Ramos (cell line): ENCODE data around the gene AKNA.

ENCODE experiments used
- in situ Hi-C: fragments of 300-500 bp; cut with MboI; formaldehyde crosslinking; loops from one replicate; pipeline ENCODE4 v1.14.3; 2022; ENCODE audit warnings: low sequenced_read_pairs; ENCODE audit not compliant: unreplicated experiment

The AKNA gene

DNA sequence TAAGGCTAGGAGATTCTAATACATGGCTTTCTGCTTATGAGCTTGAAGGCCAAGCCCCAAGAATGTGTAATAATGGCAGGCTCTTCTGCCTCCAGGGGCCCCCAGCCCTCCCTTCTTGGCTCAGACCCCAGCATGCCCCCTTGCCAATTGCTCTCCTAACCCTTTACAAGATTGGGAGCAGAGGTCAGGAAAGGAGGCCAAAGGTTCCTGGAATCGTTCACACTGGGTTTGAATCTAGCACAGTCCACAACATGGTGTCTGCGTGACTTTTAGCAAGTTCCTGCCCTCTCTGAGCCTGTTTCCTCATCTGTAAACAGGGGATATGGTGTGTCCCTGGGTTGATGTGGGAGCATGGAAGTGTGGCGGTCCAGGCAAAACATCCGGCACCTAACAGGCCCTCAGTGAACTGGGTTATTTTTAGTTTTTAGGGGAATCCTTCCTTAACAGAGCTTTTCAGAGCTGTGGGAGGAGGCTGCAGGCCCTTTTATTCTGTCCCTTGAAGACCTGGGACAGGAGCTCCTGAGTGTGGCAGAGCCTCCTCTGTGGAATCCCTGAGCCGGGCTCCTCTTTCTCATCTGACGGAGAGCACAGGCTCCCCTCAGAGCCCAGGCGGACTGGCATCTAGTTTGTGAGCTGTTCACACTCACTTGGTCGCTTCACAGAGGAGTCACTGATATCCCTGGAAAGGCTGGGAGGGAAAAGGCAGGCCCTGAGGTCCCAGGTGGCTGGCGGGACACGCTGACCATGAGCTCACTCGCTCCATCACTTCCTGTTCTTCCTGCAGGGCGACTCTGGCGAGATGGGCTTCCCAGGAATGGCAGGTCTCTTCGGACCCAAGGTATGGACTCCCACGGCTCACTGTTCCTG lies 88.3 kb downstream of the AKNA start:
- in situ Hi-C loops = loop anchor here (25.0 kb wide), 1 partner anchor 187 kb away; no protein-coding TSS in a partner anchor

DNA sequence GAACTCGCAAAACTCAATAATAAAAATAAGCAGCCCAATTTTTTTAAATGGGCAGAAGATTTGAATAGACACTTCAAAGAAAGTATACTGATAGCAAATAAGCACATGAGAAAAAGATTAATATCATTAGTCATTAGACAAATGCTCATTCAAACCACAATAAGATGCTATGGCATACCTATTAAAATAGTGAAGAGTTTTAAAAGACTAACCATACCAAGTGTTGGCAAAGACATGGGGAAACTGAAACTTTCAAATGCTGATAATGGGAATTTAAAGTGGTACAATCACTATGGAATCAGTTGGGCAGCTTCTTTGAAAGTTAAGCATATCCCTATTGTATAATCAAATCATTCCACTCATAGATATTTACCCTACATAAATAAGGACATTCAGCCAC lies 91.4 kb downstream of the AKNA start:
- in situ Hi-C loops = loop anchor here (25.0 kb wide), 1 partner anchor 184 kb away; no protein-coding TSS in a partner anchor

DNA sequence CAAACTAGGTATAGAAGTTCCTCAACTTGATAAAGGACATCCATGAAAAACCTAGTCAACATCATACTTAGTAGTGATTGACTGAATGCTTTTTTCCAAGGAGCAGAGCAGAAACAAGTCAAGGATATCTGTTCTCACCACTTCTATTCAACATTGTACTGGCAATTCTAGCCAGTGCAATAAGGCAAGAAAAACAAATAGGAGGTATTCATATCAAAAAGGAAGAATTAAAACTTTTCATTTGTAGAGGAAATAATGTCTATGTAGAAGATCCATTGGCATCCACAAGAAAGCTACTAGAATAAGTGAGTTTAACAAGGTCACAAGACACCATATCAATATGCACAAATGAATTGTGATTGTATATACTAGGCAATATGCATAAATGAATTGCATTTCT lies 93.1 kb downstream of the AKNA start:
- in situ Hi-C loops = loop anchor here (25.0 kb wide), 1 partner anchor 182 kb away; no protein-coding TSS in a partner anchor

DNA sequence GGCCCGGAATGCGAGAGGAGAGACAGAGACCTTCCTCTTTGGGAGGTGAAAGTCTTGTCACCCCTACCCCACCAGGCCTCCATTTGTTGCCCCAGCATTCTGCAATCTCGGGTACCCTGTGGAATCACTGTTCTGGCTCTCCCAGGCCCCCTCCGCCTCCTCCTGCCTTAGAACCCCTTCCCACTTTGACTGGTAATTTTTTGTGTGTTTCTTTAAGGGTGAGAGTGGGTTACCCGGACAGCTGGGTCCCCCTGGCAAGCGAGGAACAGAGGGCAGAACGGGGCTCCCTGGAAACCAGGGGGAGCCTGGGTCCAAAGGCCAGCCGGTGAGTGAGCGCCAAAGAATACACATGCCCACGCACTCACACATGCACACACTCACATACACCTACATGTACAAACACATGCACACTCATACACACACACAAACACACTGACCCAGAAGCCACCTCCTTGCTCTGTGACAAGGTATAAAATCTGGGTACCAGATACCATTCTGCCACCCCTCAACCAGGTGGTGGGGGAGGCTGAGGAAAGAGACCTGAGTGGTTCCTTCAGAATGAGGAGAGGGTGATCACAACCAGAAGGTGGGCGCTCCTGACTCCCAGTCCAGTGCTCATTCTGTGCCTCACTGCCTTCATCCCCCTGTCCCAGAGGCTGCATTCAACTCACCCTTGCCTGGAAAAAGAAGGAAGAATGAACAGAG lies 95.7 kb downstream of the AKNA start:
- in situ Hi-C loops = loop anchor here (25.0 kb wide), 1 partner anchor 180 kb away; no protein-coding TSS in a partner anchor

DNA sequence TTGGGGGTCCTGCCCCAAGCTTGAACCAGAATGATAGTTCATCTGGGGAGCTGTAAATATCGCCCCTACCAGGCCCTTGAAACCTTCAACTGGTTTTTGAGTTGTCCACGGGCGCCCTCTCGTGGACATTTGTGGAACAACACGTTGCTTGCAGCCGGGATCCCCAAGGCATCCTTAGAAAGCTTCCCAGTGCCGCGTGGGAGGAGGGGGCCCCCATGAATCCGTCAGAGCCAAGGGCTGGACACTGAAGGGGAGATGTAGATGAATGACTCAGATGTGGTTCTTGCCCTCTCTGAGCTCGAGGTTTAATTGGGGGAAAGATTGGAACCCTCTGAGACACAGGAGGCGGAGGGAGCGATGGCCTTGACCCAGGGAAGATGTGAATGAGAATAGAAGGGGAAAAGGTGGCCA lies 96.7 kb downstream of the AKNA start:
- in situ Hi-C loops = loop anchor here (25.0 kb wide), 1 partner anchor 179 kb away; no protein-coding TSS in a partner anchor

DNA sequence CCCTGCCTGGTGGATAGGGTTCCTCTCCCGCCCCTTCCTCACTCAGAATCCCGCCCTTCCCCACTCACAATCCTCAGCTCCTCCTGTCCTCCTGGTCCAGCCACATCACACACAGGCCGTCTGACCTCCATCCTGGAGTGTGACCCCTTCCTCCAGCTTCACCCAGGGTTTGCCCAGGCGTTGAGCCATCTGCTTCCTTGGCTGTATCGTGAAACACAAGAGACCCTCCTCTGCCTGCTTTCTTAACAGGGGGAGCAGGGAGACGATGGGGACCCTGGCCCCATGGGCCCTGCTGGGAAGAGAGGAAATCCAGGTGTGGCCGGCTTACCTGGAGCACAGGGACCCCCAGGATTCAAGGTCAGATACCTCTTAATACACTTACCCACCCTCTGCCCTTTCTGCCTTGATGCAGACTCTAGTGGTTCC lies 97.2 kb downstream of the AKNA start:
- in situ Hi-C loops = loop anchor here (25.0 kb wide), 1 partner anchor 178 kb away; no protein-coding TSS in a partner anchor

DNA sequence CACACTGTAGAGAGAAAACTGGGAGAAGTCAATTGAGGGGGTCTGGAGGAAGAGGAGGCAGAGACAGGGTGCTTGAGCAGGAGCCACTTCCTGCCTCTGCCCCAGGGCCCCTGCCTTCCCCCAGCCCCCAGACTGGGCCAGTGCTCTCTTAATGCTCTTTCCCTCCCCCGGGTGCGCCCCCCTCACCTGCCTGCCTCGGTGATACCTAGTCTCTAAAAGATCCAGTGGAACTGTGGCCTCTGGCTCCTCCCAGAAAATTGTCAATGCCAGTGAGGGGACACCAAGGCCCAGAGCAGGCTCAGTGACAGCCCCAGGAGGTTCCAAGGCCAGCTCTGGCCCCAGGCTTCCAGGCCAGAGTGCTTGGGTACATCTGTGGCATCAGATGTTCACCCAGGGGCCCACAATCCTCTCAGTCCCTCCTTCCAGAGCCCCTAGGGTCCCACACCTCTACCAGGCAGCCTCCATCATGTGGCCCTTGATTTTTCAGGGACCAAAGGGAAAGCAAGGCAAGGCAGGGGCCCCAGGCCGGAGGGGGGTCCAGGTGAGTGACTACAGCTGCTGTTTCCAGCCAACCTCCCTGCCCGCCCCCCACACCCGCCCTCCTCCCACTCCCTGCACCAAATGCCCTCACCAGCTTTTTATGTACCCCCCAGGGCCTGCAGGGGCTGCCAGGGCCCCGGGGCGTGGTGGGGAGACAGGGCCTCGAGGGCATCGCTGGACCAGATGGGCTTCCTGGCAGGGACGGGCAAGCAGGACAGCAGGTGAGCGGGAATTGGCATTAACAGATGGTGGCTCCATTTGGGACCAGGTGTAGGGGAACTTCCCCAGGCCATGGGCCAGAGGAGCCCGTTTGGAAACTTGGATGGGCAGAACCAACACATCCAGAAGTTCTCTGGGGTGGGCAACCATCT lies 98.0 kb downstream of the AKNA start:
- in situ Hi-C loops = loop anchor here (25.0 kb wide), 1 partner anchor 178 kb away; no protein-coding TSS in a partner anchor

DNA sequence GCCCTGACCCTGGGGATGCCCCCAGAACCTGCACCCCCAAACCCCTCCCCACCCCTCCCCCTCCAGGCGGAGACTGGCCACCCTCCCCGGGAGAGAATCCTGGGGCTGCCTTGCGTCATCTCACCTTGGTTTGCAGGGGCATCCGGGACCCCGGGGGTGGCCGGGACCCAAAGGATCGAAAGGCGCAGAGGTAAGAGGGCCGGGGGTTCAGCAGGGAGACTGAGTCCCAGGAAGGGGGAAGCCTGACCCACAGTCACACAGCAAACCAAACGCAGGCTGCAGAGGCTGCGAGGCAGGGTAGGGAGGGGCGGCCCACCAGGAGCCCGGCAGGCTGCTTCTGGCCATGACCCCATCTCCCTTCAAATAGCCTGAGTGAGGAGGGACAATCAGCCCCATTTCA lies 98.7 kb downstream of the AKNA start:
- in situ Hi-C loops = loop anchor here (25.0 kb wide), 1 partner anchor 177 kb away; no protein-coding TSS in a partner anchor

DNA sequence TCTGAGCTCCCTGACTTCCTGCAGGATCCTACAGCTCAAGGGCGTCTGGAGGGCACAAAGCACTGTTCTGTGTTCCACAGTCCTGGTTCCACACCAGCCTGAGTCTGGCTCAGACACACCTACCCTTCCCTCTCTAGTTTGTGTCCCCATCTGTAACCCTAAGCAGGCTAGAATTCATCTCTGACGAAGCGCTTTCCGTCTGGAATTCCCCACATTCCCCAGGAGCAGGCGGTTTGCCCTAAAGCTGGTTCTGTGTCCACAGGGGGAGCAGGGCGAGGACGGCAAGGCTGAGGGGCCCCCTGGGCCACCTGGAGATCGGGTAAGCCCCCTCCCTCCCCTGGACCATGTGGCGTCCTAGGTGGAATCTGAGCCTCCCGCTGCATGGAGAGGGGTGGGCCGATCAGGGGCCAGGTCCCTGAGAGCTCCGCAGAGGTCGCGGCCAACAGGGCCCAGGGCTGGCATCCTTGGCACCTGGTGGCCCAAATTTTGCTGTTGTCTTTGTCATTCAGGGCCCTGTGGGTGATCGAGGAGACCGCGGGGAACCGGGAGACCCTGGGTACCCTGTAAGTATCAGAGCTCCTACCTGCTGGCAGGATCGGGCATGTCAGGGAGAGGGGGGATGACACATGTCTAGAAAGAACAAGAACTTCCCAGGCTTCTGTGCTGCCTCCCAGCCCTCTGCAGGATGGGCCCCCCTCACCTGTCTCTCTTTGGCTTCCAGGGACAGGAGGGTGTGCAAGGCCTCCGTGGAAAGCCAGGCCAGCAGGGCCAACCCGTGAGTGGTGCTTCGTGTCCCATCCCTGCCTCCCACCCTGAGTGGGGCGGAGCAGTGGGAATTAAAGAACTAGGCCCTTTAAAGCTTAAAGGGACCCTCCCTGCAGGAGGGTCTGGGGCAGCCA lies 99.3 kb downstream of the AKNA start:
- in situ Hi-C loops = loop anchor here (25.0 kb wide), 1 partner anchor 176 kb away; no protein-coding TSS in a partner anchor

DNA sequence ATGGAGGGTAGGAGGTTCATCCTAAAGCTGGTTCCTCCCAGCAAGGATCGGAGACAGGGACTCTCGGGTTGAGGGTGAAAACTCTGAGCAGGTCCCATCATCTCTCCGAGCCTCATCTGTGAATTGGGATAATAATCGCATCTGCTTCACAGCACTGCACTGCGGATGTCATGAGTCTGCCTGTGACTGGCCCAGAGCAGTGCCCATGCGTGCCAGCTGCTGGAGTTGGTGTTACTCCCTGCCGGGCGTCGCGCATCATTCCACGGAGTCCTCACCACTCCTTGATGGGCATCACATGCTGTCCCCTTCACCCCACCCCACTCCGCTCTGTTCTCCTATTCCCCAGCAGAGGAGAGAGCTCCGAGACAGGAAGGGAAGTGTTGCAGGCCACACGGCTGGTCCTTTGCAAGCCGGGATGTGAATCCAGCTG lies 100.0 kb downstream of the AKNA start:
- in situ Hi-C loops = loop anchor here (25.0 kb wide), 1 partner anchor 175 kb away; no protein-coding TSS in a partner anchor

DNA sequence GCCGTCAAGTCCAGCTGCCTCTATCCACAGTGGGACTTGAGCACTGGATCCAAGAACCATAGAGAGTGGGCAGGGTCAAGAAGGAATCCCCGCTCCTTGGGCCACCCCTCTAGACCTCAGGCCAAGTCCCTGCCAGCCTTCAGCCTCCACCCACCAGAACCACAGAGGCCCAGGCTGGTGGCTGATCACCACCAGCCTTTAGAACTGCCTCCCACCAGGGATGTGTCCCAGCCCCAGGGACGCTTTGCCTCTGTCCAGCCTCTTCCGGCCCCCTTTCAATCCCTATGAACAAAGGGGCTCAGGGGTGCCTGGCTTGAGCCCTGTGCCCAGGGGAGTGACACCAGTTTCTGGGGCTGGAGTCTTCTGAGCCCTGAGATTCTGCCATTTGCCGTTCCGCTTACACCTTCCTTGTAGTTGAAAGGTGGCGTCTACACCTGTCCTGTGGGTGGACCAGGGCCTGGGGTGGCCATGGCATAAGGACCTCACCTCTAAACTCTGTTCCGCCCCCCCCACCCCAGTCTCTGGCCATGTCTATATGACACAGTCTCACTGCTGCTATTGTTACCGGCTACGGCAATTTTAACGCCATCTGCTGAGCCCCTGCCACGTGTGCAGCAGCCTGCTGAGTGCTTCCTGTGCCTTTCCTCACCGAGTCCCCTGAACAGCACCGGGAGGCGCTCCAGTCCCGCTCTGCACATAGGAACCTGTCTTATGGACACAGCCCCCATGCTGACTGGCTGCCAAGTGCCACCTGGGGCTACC lies 100.6 kb downstream of the AKNA start:
- in situ Hi-C loops = loop anchor here (25.0 kb wide), 1 partner anchor 175 kb away; no protein-coding TSS in a partner anchor

DNA sequence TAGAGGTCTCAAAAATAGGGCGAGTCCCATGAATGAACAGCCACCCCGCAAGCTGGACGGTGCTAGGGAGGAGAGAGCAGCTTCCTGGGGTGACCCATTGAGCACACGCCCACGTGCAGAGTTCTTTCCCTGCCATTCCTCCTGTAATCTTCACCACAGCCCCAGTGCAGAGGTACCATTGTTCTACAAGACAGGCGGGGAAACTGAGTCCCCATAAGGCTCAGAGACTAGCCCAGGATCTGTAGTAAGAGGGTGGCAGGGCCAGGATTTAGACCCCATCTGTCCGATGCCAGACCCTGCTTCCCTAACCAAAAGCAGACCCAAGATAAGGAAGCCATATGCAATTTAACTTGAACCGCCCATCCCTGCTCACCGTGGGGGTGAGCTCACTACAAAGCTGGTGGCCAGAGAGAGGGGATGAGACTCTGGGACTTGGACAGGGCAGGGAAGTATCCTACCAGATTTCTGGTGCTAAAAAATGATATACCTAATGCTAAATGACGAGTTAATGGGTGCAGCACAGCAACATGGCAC lies 101.6 kb downstream of the AKNA start:
- in situ Hi-C loops = loop anchor here (25.0 kb wide), 1 partner anchor 174 kb away; no protein-coding TSS in a partner anchor

DNA sequence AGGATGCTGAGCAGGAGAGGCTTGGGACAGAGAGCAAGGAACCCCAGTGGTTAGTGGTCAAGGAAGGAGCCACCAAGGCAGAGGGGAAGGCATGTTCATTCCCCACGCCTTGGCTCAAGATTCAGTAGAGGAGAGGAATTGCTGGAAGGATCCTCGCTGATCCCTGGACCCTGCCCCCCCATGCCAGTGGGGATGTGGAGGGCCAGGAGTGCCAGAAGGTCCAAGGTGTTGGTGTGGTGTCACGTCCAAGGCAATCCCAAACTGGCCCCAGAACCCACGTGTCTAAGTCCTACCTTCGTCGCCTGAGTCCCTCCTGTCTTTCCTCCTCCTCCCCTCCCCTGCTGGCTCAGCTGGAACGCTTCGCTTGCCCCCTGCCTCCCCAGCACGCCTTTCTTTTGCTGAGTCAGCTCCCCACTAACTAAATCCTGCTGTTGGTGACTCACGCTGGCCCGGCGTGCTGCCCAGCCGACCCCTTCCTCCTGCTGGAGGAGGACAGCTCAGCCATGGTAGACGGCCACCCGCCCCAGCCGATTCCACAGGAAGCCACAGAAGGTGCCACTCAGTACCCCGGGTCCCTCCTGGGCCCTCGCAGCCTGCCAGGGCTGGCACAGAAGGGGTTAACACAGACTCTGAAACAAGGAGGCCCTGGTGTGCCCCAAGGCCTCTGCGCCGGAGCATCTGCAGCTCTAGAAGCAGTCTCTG lies 102.5 kb downstream of the AKNA start:
- in situ Hi-C loops = loop anchor here (25.0 kb wide), 1 partner anchor 173 kb away; no protein-coding TSS in a partner anchor

DNA sequence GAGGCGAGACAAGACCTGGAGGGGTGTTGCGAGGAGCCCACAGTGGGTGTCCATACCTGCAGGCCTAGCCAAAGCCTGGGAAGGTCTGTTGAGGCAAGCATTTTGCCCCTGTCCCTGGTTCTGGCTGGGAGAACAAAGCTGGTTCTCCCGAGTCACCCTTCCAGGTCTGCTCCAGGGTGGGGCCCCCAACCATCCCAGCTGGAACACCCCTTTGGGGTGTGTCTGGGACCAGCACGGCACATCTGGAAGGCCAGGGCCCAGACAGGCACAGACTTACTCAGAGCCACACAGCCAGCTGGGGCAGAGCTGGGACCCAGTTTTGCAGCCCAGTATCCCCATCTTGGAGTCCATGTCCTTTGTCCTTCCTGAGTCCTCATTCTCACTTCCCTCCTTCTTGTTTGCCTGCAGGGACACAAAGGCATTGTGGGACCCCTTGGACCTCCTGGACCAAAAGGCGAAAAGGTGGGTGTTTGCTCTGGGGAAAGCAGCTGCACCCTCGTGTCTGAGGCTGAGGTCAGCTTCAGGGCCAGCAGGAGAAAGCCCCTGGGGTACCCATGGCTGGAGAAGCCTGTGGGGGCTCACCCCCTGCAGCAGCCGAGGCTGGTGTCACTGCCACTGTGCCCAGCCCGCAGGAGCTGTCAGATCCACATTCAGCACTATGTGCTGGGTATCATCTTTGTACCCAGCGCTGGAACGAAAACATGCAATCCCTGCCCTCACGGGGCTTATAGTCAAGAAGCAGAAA lies 103.3 kb downstream of the AKNA start:
- in situ Hi-C loops = loop anchor here (25.0 kb wide), 1 partner anchor 172 kb away; no protein-coding TSS in a partner anchor
